SK-N-MC (cell line): Measurements from ENCODE around the gene WDR20.

Source experiments
- EZH2 ChIP-seq: fragments of 200-600 bp; sonication (generic); IDR thresholded peaks from one replicate; pipeline ENCODE4 v1.6.1; 2017; ENCODE audit warnings: antibody characterized with exemption
- POLR2AphosphoS5 ChIP-seq: IDR thresholded peaks from 2 replicates; pipeline ENCODE4 v1.6.1; 2012; ENCODE audit warnings: mild to moderate bottlenecking, low read depth, low read length, borderline replicate concordance

- no peak for TF ChIP-seq EZH2
- no peak for TF ChIP-seq POLR2AphosphoS5
These were observed 491 bp downstream of the WDR20 start for GRCh38 chr14:102140027-102140749.
